Panc1 (cell line): ENCODE results near the gene SYNPO. TPM values are rescaled to one million over a fixed set of nuclear protein-coding genes. Genes with fewer than 3 reads are reported as not detected.

Experiments
- ATAC-seq: fragments of 200-7000 bp; cut with Tn5 transposase; 2 replicates; pipeline ENCODE4 v1.9.1; 2020; ENCODE audit warnings: mild to moderate bottlenecking, moderate library complexity
- BruUV-seq: library from RNA; stranded (reverse); fragments of 400-500 nt; replicated peaks from 2 replicates; lab custom pipeline; 2021; lab: Mats Ljungman, UMichigan
- CTCF ChIA-PET: fragments of 300-600 bp; sonication (Branson Sonifier 250); formaldehyde crosslinking; loops from one replicate; lab custom pipeline; 2022; ENCODE audit warnings: antibody characterized with exemption; lab: Charles Lee
- POLR2A ChIA-PET: fragments of 300-600 bp; sonication (Branson Sonifier 250); formaldehyde crosslinking; loops from one replicate; lab custom pipeline; 2022; ENCODE audit warnings: antibody characterized with exemption; lab: Charles Lee
- DNase-seq: peaks from one replicate; pipeline ENCODE4 v3.0.0-alpha.2; 2010; ENCODE audit warnings: low read depth, low spot score
- H3K27ac ChIP-seq: 2 replicates; pipeline ENCODE4 v1.5.1; 2011; ENCODE audit warnings: mild to moderate bottlenecking, low read length, inconsistent platforms
- H3K27me3 ChIP-seq: fragments of 200-500 bp; sonication (Bioruptor generic); 2 replicates; pipeline ENCODE4 v1.6.0; 2014; ENCODE audit warnings: low read length, inconsistent platforms; ENCODE audit not compliant: control insufficient read depth, insufficient read depth
- H3K36me3 ChIP-seq: fragments of 200-500 bp; sonication (Bioruptor generic); 2 replicates; pipeline ENCODE4 v1.5.1; 2014; ENCODE audit warnings: inconsistent platforms, mild to moderate bottlenecking, low read length, moderate library complexity; ENCODE audit not compliant: control insufficient read depth, insufficient read depth
- H3K4me1 ChIP-seq: 2 replicates; pipeline ENCODE4 v1.5.1; 2011; ENCODE audit warnings: inconsistent platforms, mild to moderate bottlenecking, low read length, moderate library complexity; ENCODE audit not compliant: control insufficient read depth, insufficient read depth
- H3K4me3 ChIP-seq, 2 experiments: 2 replicates each; pipeline ENCODE4 v1.5.1; 2011 to 2012; ENCODE audit warnings: low read depth in 2 of 2, low read length in 2 of 2, mild to moderate bottlenecking in 2 of 2, inconsistent platforms in 1 of 2, moderate library complexity in 1 of 2
- H3K9me3 ChIP-seq: fragments of 200-500 bp; sonication (Bioruptor generic); 2 replicates; pipeline ENCODE4 v1.5.1; 2014; ENCODE audit warnings: low read depth, mild to moderate bottlenecking, inconsistent platforms, low read length, moderate library complexity; ENCODE audit not compliant: control insufficient read depth, insufficient read depth
- CTCF ChIP-seq: fragments of 450-650 bp; IDR thresholded peaks from 2 replicates; pipeline ENCODE4 v1.5.1; 2017; ENCODE audit warnings: mild to moderate bottlenecking
- POLR2AphosphoS5 ChIP-seq: IDR thresholded peaks from 2 replicates; pipeline ENCODE4 v1.6.1; 2012; ENCODE audit warnings: mild to moderate bottlenecking, low read depth, low read length, moderate library complexity
- SIN3A ChIP-seq: IDR thresholded peaks from 2 replicates; pipeline ENCODE4 v1.6.1; 2012; ENCODE audit warnings: low read depth, mild to moderate bottlenecking, low read length, moderate library complexity, borderline replicate concordance; ENCODE audit not compliant: insufficient read depth
- TCF7L2 ChIP-seq: IDR thresholded peaks from 2 replicates; pipeline ENCODE4 v1.6.1; 2011; ENCODE audit warnings: mild to moderate bottlenecking, low read depth, low read length, inconsistent platforms
- in situ Hi-C: cut with HindIII; loops from 2 replicates; pipeline ENCODE4 v1.10.0; 2016; ENCODE audit warnings: low sequenced_read_pairs, low pct_unique_long_range_greater_than_20kb
- intact Hi-C: fragments of 100-400 bp; cut with micrococcal nuclease; formaldehyde crosslinking; loops from one replicate; pipeline ENCODE4 v1.10.0; 2022; ENCODE audit not compliant: unreplicated experiment
- total RNA-seq: library from RNA; stranded (reverse); gene quantifications from one replicate; pipeline ENCODE4 v1.2.1, GENCODE V29; 2021; ENCODE audit not compliant: unreplicated experiment
- TF ChIP-seq, protein P1 (sequence below), 2 experiments: IDR thresholded peaks; 2 replicates each; pipeline ENCODE4 v1.6.1; 2011 to 2012; ENCODE audit warnings: low read depth in 2 of 2, control low read depth in 1 of 2, low read length in 1 of 2, mild to moderate bottlenecking in 1 of 2, moderate library complexity in 1 of 2; ENCODE audit not compliant: insufficient read depth in 1 of 2

SYNPO gene
- total RNA-seq, 1 experiment from 2014 or later: 82.8 TPM

GRCh38 chr5:150604894-150605440, 35.5 kb upstream of the SYNPO start:
- H3K27me3 ChIP-seq: no peaks in the 10 kb centered on the region
- no peak overlapping the region for H3K4me3 ChIP-seq
- H3K4me1 ChIP-seq: peaks cover 7% of the 10 kb centered on the region
- intact Hi-C loops: no loop called here
- in situ Hi-C loops: no loop called here
- BruUV-seq: no TSS peak
- DNase-seq (no peak), ATAC-seq (no peak)
- TF ChIP-seq, protein P1, sequence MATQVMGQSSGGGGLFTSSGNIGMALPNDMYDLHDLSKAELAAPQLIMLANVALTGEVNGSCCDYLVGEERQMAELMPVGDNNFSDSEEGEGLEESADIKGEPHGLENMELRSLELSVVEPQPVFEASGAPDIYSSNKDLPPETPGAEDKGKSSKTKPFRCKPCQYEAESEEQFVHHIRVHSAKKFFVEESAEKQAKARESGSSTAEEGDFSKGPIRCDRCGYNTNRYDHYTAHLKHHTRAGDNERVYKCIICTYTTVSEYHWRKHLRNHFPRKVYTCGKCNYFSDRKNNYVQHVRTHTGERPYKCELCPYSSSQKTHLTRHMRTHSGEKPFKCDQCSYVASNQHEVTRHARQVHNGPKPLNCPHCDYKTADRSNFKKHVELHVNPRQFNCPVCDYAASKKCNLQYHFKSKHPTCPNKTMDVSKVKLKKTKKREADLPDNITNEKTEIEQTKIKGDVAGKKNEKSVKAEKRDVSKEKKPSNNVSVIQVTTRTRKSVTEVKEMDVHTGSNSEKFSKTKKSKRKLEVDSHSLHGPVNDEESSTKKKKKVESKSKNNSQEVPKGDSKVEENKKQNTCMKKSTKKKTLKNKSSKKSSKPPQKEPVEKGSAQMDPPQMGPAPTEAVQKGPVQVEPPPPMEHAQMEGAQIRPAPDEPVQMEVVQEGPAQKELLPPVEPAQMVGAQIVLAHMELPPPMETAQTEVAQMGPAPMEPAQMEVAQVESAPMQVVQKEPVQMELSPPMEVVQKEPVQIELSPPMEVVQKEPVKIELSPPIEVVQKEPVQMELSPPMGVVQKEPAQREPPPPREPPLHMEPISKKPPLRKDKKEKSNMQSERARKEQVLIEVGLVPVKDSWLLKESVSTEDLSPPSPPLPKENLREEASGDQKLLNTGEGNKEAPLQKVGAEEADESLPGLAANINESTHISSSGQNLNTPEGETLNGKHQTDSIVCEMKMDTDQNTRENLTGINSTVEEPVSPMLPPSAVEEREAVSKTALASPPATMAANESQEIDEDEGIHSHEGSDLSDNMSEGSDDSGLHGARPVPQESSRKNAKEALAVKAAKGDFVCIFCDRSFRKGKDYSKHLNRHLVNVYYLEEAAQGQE (IDR thresholded peaks at IDR 0.05; ENCODE audit: insufficient read depth in 1 of 2, low read depth in 2 of 2, low read length in 1 of 2): no peak
- TF ChIP-seq SIN3A (no peak), CTCF (no peak), TCF7L2 (no peak), POLR2AphosphoS5 (no peak)
- ChIA-PET POLR2A (interaction anchor here (0.6 kb wide), 1 partner anchor 488 kb away, joined by 5 read pairs; no protein-coding TSS in a partner anchor), CTCF (no interaction called here)
- H3K9me3 ChIP-seq: no peaks in the 10 kb centered on the region
- no peak overlapping the region for H3K27ac ChIP-seq
- H3K36me3 ChIP-seq: no peaks in the 10 kb centered on the region

GRCh38 chr5:150605546-150605945, 34.9 kb upstream of the SYNPO start:
- no TSS peak for BruUV-seq
- Histone ChIP-seq H3K27ac (no peak overlapping the region), H3K27me3 (no peaks in the 10 kb centered on the region), H3K4me3 (no peak overlapping the region), H3K9me3 (no peaks in the 10 kb centered on the region), H3K4me1 (peaks cover 1% of the 10 kb centered on the region), H3K36me3 (no peaks in the 10 kb centered on the region)
- no peak for ATAC-seq
- intact Hi-C loops (no loop called here), in situ Hi-C loops (no loop called here)
- POLR2A ChIA-PET: interaction anchor here (0.6 kb wide), 1 partner anchor 488 kb away, joined by 5 read pairs; no protein-coding TSS in a partner anchor
- TF ChIP-seq CTCF (no peak), SIN3A (no peak), TCF7L2 (no peak), POLR2AphosphoS5 (no peak)
- TF ChIP-seq, protein P1 (IDR thresholded peaks at IDR 0.05; ENCODE audit: insufficient read depth in 1 of 2, low read depth in 2 of 2, low read length in 1 of 2): no peak
- CTCF ChIA-PET: no interaction called here
- DNase-seq: no peak
